ENCODE measurements around the gene VAPA. TPM values are rescaled to one million over a fixed set of nuclear protein-coding genes. Genes with fewer than 3 reads are reported as not detected.

VAPA gene
- total RNA-seq, 2 experiments from 2014 or later: 139 to 176 TPM

GRCh38 chr18:9866627-9867026 is 47.2 kb upstream of the VAPA start:
- intact Hi-C loops (cut with micrococcal nuclease; ENCODE audit: unreplicated experiment): no loop called here
- ChIA-PET POLR2A (no interaction called here), CTCF (ENCODE audit: unreplicated experiment) (no interaction called here)
- TF ChIP-seq EZH2phosphoT487 (IDR thresholded peaks at IDR 0.05; ENCODE audit: borderline replicate concordance, low read depth, low read length) (no peak), CTCF (conservative IDR thresholded peaks at IDR 0.05; ENCODE audit: low read length) (no peak)
- no peak overlapping the region for H3K4me2 ChIP-seq (ENCODE audit: low read length)
- BruUV-seq (replicated peaks): no TSS peak
- H3K4me1 ChIP-seq (ENCODE audit: insufficient read depth, low read length, poor library complexity, severe bottlenecking): peaks cover 6% of the 10 kb centered on the region
- no peaks in the 10 kb centered on the region for H3K36me3 ChIP-seq (ENCODE audit: insufficient read depth, low read length)
- no peaks in the 10 kb centered on the region for H3K9me3 ChIP-seq (ENCODE audit: low read length)
- H4K20me1 ChIP-seq (ENCODE audit: insufficient read depth, low read length): no peaks in the 10 kb centered on the region
- H3K9me2 ChIP-seq (ENCODE audit: insufficient read depth, low read length): no peaks in the 10 kb centered on the region
- H3K4me3 ChIP-seq (ENCODE audit: low read depth, low read length, poor library complexity, severe bottlenecking): no peak overlapping the region
- H3K27ac ChIP-seq (ENCODE audit: low read depth, low read length, poor library complexity, severe bottlenecking): no peak overlapping the region
- H3K79me2 ChIP-seq (ENCODE audit: insufficient read depth, low read depth, low read length): no peaks in the 10 kb centered on the region
- DNase-seq (ENCODE audit: low spot score): no peak
- no peak overlapping the region for H2AFZ ChIP-seq (ENCODE audit: low read length)

GRCh38 chr18:9867071-9867594 is 46.7 kb upstream of the VAPA start:
- BruUV-seq (replicated peaks): no TSS peak
- Histone ChIP-seq H3K9me3 (ENCODE audit: low read length) (no peaks in the 10 kb centered on the region), H3K4me3 (ENCODE audit: low read depth, low read length, poor library complexity, severe bottlenecking) (no peak overlapping the region), H4K20me1 (ENCODE audit: insufficient read depth, low read length) (no peaks in the 10 kb centered on the region), H3K27ac (ENCODE audit: low read depth, low read length, poor library complexity, severe bottlenecking) (no peak overlapping the region), H3K9me2 (ENCODE audit: insufficient read depth, low read length) (no peaks in the 10 kb centered on the region), H3K4me1 (ENCODE audit: insufficient read depth, low read length, poor library complexity, severe bottlenecking) (peaks cover 6% of the 10 kb centered on the region), H3K79me2 (ENCODE audit: insufficient read depth, low read depth, low read length) (no peaks in the 10 kb centered on the region), H3K36me3 (ENCODE audit: insufficient read depth, low read length) (no peaks in the 10 kb centered on the region), H3K4me2 (ENCODE audit: low read length) (no peak overlapping the region), H2AFZ (ENCODE audit: low read length) (no peak overlapping the region)
- no peak for DNase-seq (ENCODE audit: low spot score)
- ChIA-PET CTCF (ENCODE audit: unreplicated experiment) (no interaction called here), POLR2A (interaction anchor here (0.6 kb wide), 1 partner anchor 1979 kb away, joined by 3 read pairs; no protein-coding TSS in a partner anchor)
- intact Hi-C loops (cut with micrococcal nuclease; ENCODE audit: unreplicated experiment): no loop called here
- no peak for TF ChIP-seq EZH2phosphoT487 (IDR thresholded peaks at IDR 0.05; ENCODE audit: borderline replicate concordance, low read depth, low read length)
- TF ChIP-seq CTCF (conservative IDR thresholded peaks at IDR 0.05; ENCODE audit: low read length): no peak

GRCh38 chr18:9868857-9869714 is 44.7 kb upstream of the VAPA start:
- no peak overlapping the region for H3K4me3 ChIP-seq (ENCODE audit: low read depth, low read length, poor library complexity, severe bottlenecking)
- H3K9me3 ChIP-seq (ENCODE audit: low read length): no peaks in the 10 kb centered on the region
- BruUV-seq (replicated peaks): no TSS peak
- no peaks in the 10 kb centered on the region for H3K9me2 ChIP-seq (ENCODE audit: insufficient read depth, low read length)
- H2AFZ ChIP-seq (ENCODE audit: low read length): no peak overlapping the region
- CTCF ChIA-PET (ENCODE audit: unreplicated experiment): no interaction called here
- H3K4me2 ChIP-seq (ENCODE audit: low read length): no peak overlapping the region
- TF ChIP-seq CTCF (conservative IDR thresholded peaks at IDR 0.05; ENCODE audit: low read length): no peak
- TF ChIP-seq EZH2phosphoT487 (IDR thresholded peaks at IDR 0.05; ENCODE audit: borderline replicate concordance, low read depth, low read length): no peak
- H3K4me1 ChIP-seq (ENCODE audit: insufficient read depth, low read length, poor library complexity, severe bottlenecking): peaks cover 6% of the 10 kb centered on the region
- no peaks in the 10 kb centered on the region for H3K79me2 ChIP-seq (ENCODE audit: insufficient read depth, low read depth, low read length)
- H4K20me1 ChIP-seq (ENCODE audit: insufficient read depth, low read length): no peaks in the 10 kb centered on the region
- no peak for DNase-seq (ENCODE audit: low spot score)
- POLR2A ChIA-PET: interaction anchor here (0.6 to 1.3 kb wide), 4 partner anchors 8 to 104 kb away, joined by 3 to 6 read pairs (median 4); partner anchors contain the start of gene VAPA
- H3K27ac ChIP-seq (ENCODE audit: low read depth, low read length, poor library complexity, severe bottlenecking): no peak overlapping the region
- no peaks in the 10 kb centered on the region for H3K36me3 ChIP-seq (ENCODE audit: insufficient read depth, low read length)
- intact Hi-C loops (cut with micrococcal nuclease; ENCODE audit: unreplicated experiment): no loop called here
